Muscle layer of colon (tissue), 2 donors: ENCODE data around the gene EYA2.

Experiments
- H3K27ac ChIP-seq: one replicate; pipeline ENCODE4 v1.7.0; 2013; ENCODE audit warnings: low read depth, mild to moderate bottlenecking, low read length, moderate library complexity
- H3K27me3 ChIP-seq, 2 donors: one replicate each; pipeline ENCODE4 v1.7.0; 2013; ENCODE audit warnings: low read length in 2 of 2, mild to moderate bottlenecking in 2 of 2; ENCODE audit not compliant: insufficient read depth in 2 of 2, control insufficient read depth in 1 of 2
- H3K36me3 ChIP-seq: one replicate; pipeline ENCODE4 v1.7.0; 2013; ENCODE audit warnings: mild to moderate bottlenecking, low read length; ENCODE audit not compliant: insufficient read depth
- H3K4me1 ChIP-seq: one replicate; pipeline ENCODE4 v1.7.0; 2013; ENCODE audit warnings: mild to moderate bottlenecking, low read length; ENCODE audit not compliant: insufficient read depth
- H3K4me3 ChIP-seq, 2 donors: one replicate each; pipeline ENCODE4 v1.7.0; 2013; ENCODE audit warnings: low read length in 2 of 2, low read depth in 1 of 2, mild to moderate bottlenecking in 1 of 2, moderate library complexity in 1 of 2
- H3K9ac ChIP-seq: one replicate; pipeline ENCODE4 v1.7.0; 2013; ENCODE audit warnings: low read length
- H3K9me3 ChIP-seq: one replicate; pipeline ENCODE4 v1.7.0; 2013; ENCODE audit warnings: mild to moderate bottlenecking, low read length
- donor health status: abdominal sarcoma.
- donor health status: Adenocarcinoma of cecum.

The EYA2 gene

GRCh38 chr20:47210470-47210869 lies 315.8 kb downstream of the EYA2 start:
- H3K4me1 ChIP-seq = no peaks in the 10 kb centered on the region
- no peak overlapping the region for H3K4me3 ChIP-seq
- no peak overlapping the region for H3K27ac ChIP-seq
- no peak overlapping the region for H3K9ac ChIP-seq
- no peaks in the 10 kb centered on the region for H3K9me3 ChIP-seq
- peaks cover 44% of the 10 kb centered on the region for H3K36me3 ChIP-seq
- no peaks in the 10 kb centered on the region for H3K27me3 ChIP-seq

GRCh38 chr20:47211036-47211435 lies 316.4 kb downstream of the EYA2 start:
- no peak overlapping the region for H3K4me3 ChIP-seq
- peaks cover 44% of the 10 kb centered on the region for H3K36me3 ChIP-seq
- no peaks in the 10 kb centered on the region for H3K9me3 ChIP-seq
- H3K27me3 ChIP-seq = no peaks in the 10 kb centered on the region
- H3K9ac ChIP-seq = no peak overlapping the region
- no peak overlapping the region for H3K27ac ChIP-seq
- H3K4me1 ChIP-seq = no peaks in the 10 kb centered on the region

- no peak overlapping the region for H3K27ac ChIP-seq
- H3K9ac ChIP-seq = no peak overlapping the region
- no peaks in the 10 kb centered on the region for H3K9me3 ChIP-seq
- H3K27me3 ChIP-seq = no peaks in the 10 kb centered on the region
- H3K4me3 ChIP-seq = no peak overlapping the region
- peaks cover 49% of the 10 kb centered on the region for H3K36me3 ChIP-seq
- H3K4me1 ChIP-seq = no peaks in the 10 kb centered on the region
Measured at GRCh38 chr20:47212606-47213207, 318.1 kb downstream of the EYA2 start.

- no peak overlapping the region for H3K9ac ChIP-seq
- H3K9me3 ChIP-seq = no peaks in the 10 kb centered on the region
- H3K36me3 ChIP-seq = peaks cover 49% of the 10 kb centered on the region
- H3K27ac ChIP-seq = no peak overlapping the region
- H3K4me1 ChIP-seq = no peaks in the 10 kb centered on the region
- H3K4me3 ChIP-seq = no peak overlapping the region
- H3K27me3 ChIP-seq = no peaks in the 10 kb centered on the region
Measured at GRCh38 chr20:47213966-47214365, 319.3 kb downstream of the EYA2 start.

- Histone ChIP-seq H3K27me3 (no peaks in the 10 kb centered on the region), H3K27ac (no peak overlapping the region), H3K9me3 (no peaks in the 10 kb centered on the region), H3K4me3 (no peak overlapping the region), H3K9ac (no peak overlapping the region), H3K4me1 (no peaks in the 10 kb centered on the region), H3K36me3 (peaks cover 52% of the 10 kb centered on the region)
Measured at GRCh38 chr20:47215653-47216397, 321.2 kb downstream of the EYA2 start.

- Histone ChIP-seq H3K9me3 (no peaks in the 10 kb centered on the region), H3K27me3 (no peaks in the 10 kb centered on the region), H3K4me3 (no peak overlapping the region), H3K27ac (no peak overlapping the region), H3K36me3 (peaks cover 49% of the 10 kb centered on the region), H3K4me1 (no peaks in the 10 kb centered on the region), H3K9ac (no peak overlapping the region)
Measured at GRCh38 chr20:47216819-47217410, 322.3 kb downstream of the EYA2 start.

- Histone ChIP-seq H3K9ac (no peak overlapping the region), H3K27ac (no peak overlapping the region), H3K36me3 (peaks cover 41% of the 10 kb centered on the region), H3K4me3 (no peak overlapping the region), H3K4me1 (no peaks in the 10 kb centered on the region), H3K27me3 (no peaks in the 10 kb centered on the region), H3K9me3 (no peaks in the 10 kb centered on the region)
Measured at GRCh38 chr20:47217482-47218446, 323.1 kb downstream of the EYA2 start.

GRCh38 chr20:47220161-47220582 lies 325.5 kb downstream of the EYA2 start:
- peaks cover 34% of the 10 kb centered on the region for H3K36me3 ChIP-seq
- no peak overlapping the region for H3K4me3 ChIP-seq
- no peak overlapping the region for H3K9ac ChIP-seq
- H3K27ac ChIP-seq = no peak overlapping the region
- H3K9me3 ChIP-seq = no peaks in the 10 kb centered on the region
- no peaks in the 10 kb centered on the region for H3K4me1 ChIP-seq
- no peaks in the 10 kb centered on the region for H3K27me3 ChIP-seq

GRCh38 chr20:47221036-47221625 lies 326.5 kb downstream of the EYA2 start:
- Histone ChIP-seq H3K27me3 (no peaks in the 10 kb centered on the region), H3K4me3 (no peak overlapping the region), H3K9ac (no peak overlapping the region), H3K4me1 (no peaks in the 10 kb centered on the region), H3K27ac (no peak overlapping the region), H3K9me3 (no peaks in the 10 kb centered on the region), H3K36me3 (peaks cover 40% of the 10 kb centered on the region)

GRCh38 chr20:47222468-47223119 lies 328.0 kb downstream of the EYA2 start:
- Histone ChIP-seq H3K9me3 (no peaks in the 10 kb centered on the region), H3K36me3 (peaks cover 49% of the 10 kb centered on the region)

More at GRCh38 chr20:47222468-47223119, 328.0 kb downstream of the EYA2 start:
- Histone ChIP-seq H3K9ac (no peak overlapping the region), H3K4me3 (no peak overlapping the region), H3K27me3 (no peaks in the 10 kb centered on the region), H3K27ac (no peak overlapping the region), H3K4me1 (no peaks in the 10 kb centered on the region)
